Measurements from ENCODE around the gene B4GALT6.

GRCh38 chr18:31710826-31711225 lies 26.4 kb upstream of the B4GALT6 start:
- TF ChIP-seq CTCF (IDR thresholded peaks at IDR 0.05) (no peak), POLR2AphosphoS5 (IDR thresholded peaks at IDR 0.05) (no peak), POLR2A (IDR thresholded peaks at IDR 0.05) (no peak)

Measured in suprapubic skin (tissue), 4 donors.